Mesothelial cell of epicardium (in vitro differentiated cells): ENCODE data around the gene CYTH1. TPM values are rescaled to one million over a fixed set of nuclear protein-coding genes. Genes with fewer than 3 reads are reported as not detected.

Experiments used
- DNase-seq, 2 experiments: peaks; one replicate each; pipeline ENCODE4 v3.0.0; 2021; ENCODE audit warnings: low spot score in 2 of 2; ENCODE audit not compliant: unreplicated experiment in 2 of 2
- H3K27ac Mint-ChIP-seq: 2 replicates; pipeline ENCODE4 v1.8.0; 2021; ENCODE audit warnings: mixed read lengths
- H3K27me3 Mint-ChIP-seq: 2 replicates; pipeline ENCODE4 v1.8.0; 2021; ENCODE audit warnings: low read depth, mixed read lengths
- H3K36me3 Mint-ChIP-seq: 2 replicates; pipeline ENCODE4 v1.8.0; 2021; ENCODE audit warnings: mixed read lengths
- H3K4me1 Mint-ChIP-seq: 2 replicates; pipeline ENCODE4 v1.8.0; 2021; ENCODE audit warnings: mixed read lengths
- H3K4me3 Mint-ChIP-seq: 2 replicates; pipeline ENCODE4 v1.8.0; 2021; ENCODE audit warnings: mild to moderate bottlenecking, moderate library complexity, mixed read lengths
- H3K9me3 Mint-ChIP-seq: 2 replicates; pipeline ENCODE4 v1.8.0; 2021; ENCODE audit warnings: mixed read lengths
- CTCF ChIP-seq: fragments of 200-600 bp; sonication (generic); IDR thresholded peaks from one replicate; pipeline ENCODE4 v1.5.0; 2021; ENCODE audit warnings: antibody characterized with exemption; ENCODE audit not compliant: unreplicated experiment
- total RNA-seq: library from RNA; stranded (reverse); gene quantifications from 3 replicates; pipeline ENCODE4 v1.2.1, GENCODE V29; 2021

CYTH1 gene
- total RNA-seq, 1 donor from 2014 or later, result 42.8 TPM

- Mint-ChIP-seq H3K4me1 (peaks cover 18% of the 10 kb centered on the region), H3K9me3 (no peaks in the 10 kb centered on the region), H3K27me3 (no peaks in the 10 kb centered on the region), H3K27ac (peak overlapping the region; percentile 10), H3K4me3 (no peak overlapping the region), H3K36me3 (peaks cover 12% of the 10 kb centered on the region)
- no peak for TF ChIP-seq CTCF
- no peak for DNase-seq
Observed at GRCh38 chr17:78790552-78790951, 8.5 kb upstream of the CYTH1 start.

GRCh38 chr17:78789663-78790181 lies 7.6 kb upstream of the CYTH1 start:
- H3K9me3 Mint-ChIP-seq, result no peaks in the 10 kb centered on the region
- peaks cover 18% of the 10 kb centered on the region for H3K4me1 Mint-ChIP-seq
- no peak for DNase-seq
- peak overlapping the region; percentile 53 for H3K27ac Mint-ChIP-seq
- no peak for TF ChIP-seq CTCF
- peaks cover 10% of the 10 kb centered on the region for H3K36me3 Mint-ChIP-seq
- no peaks in the 10 kb centered on the region for H3K27me3 Mint-ChIP-seq
- H3K4me3 Mint-ChIP-seq, result no peak overlapping the region

GRCh38 chr17:78789149-78789662 lies 7.1 kb upstream of the CYTH1 start:
- no peak overlapping the region for H3K27ac Mint-ChIP-seq
- no peaks in the 10 kb centered on the region for H3K9me3 Mint-ChIP-seq
- peaks cover 18% of the 10 kb centered on the region for H3K4me1 Mint-ChIP-seq
- H3K36me3 Mint-ChIP-seq, result peaks cover 10% of the 10 kb centered on the region
- no peaks in the 10 kb centered on the region for H3K27me3 Mint-ChIP-seq
- TF ChIP-seq CTCF, result no peak
- no peak for DNase-seq
- no peak overlapping the region for H3K4me3 Mint-ChIP-seq

- Mint-ChIP-seq H3K27me3 (no peaks in the 10 kb centered on the region), H3K9me3 (no peaks in the 10 kb centered on the region), H3K27ac (no peak overlapping the region), H3K4me1 (peaks cover 24% of the 10 kb centered on the region), H3K4me3 (no peak overlapping the region), H3K36me3 (peaks cover 10% of the 10 kb centered on the region)
- no peak for DNase-seq
- no peak for TF ChIP-seq CTCF
Observed at GRCh38 chr17:78788451-78788850, 6.4 kb upstream of the CYTH1 start.

GRCh38 chr17:78787444-78787843 lies 5.4 kb upstream of the CYTH1 start:
- no peak overlapping the region for H3K27ac Mint-ChIP-seq

More at GRCh38 chr17:78787444-78787843, 5.4 kb upstream of the CYTH1 start:
- Mint-ChIP-seq H3K27me3 (no peaks in the 10 kb centered on the region), H3K36me3 (peaks cover 8% of the 10 kb centered on the region), H3K4me1 (peaks cover 29% of the 10 kb centered on the region), H3K9me3 (no peaks in the 10 kb centered on the region), H3K4me3 (no peak overlapping the region)
- no peak for DNase-seq
- no peak for TF ChIP-seq CTCF
